ENCODE results near the gene ATP1B4.
"Not testable (repeated sequence)": the region's sequence is repeated elsewhere in the genome, so short reads cannot be mapped to it uniquely, and the experiment has no call there.

The ATP1B4 gene

GRCh38 chrX:120361764-120362305, at the start of gene ATP1B4:
Gene ATP1B4 (plus strand): TSS chrX:120362089. CDS start chrX:120362169, 80 bp downstream.
- DNase-seq (ENCODE audit: low read depth in 2 of 2, low spot score in 1 of 2) = no peak

GRCh38 chrX:120315776-120316175, 46.1 kb upstream of the ATP1B4 start:
- DNase-seq (ENCODE audit: low read depth in 2 of 2, low spot score in 1 of 2) = no peak

GRCh38 chrX:120316587-120317283, 45.2 kb upstream of the ATP1B4 start:
- DNase-seq (ENCODE audit: low read depth in 2 of 2, low spot score in 1 of 2) = no peak

GRCh38 chrX:120318411-120318810, 43.5 kb upstream of the ATP1B4 start:
- DNase-seq (ENCODE audit: low read depth in 2 of 2, low spot score in 1 of 2) = no peak

GRCh38 chrX:120321520-120322281, 40.2 kb upstream of the ATP1B4 start:
- no peak for DNase-seq (ENCODE audit: low read depth in 2 of 2, low spot score in 1 of 2)

GRCh38 chrX:120331116-120331515, 30.8 kb upstream of the ATP1B4 start:
- no peak for DNase-seq (ENCODE audit: low read depth in 2 of 2, low spot score in 1 of 2)

- DNase-seq (ENCODE audit: low read depth in 2 of 2, low spot score in 1 of 2) = no peak
Measured at GRCh38 chrX:120332394-120332793, 29.5 kb upstream of the ATP1B4 start.

GRCh38 chrX:120334151-120334550, 27.7 kb upstream of the ATP1B4 start:
- no peak for DNase-seq (ENCODE audit: low read depth in 2 of 2, low spot score in 1 of 2)

- no peak for DNase-seq (ENCODE audit: low read depth in 2 of 2, low spot score in 1 of 2)
Measured at GRCh38 chrX:120334603-120335002, 27.3 kb upstream of the ATP1B4 start.

- no peak for DNase-seq (ENCODE audit: low read depth in 2 of 2, low spot score in 1 of 2)
Measured at GRCh38 chrX:120335289-120335688, 26.6 kb upstream of the ATP1B4 start.

GRCh38 chrX:120336899-120337298, 25.0 kb upstream of the ATP1B4 start:
- no peak for DNase-seq (ENCODE audit: low read depth in 2 of 2, low spot score in 1 of 2)

- DNase-seq (ENCODE audit: low read depth in 2 of 2, low spot score in 1 of 2) = not testable (repeated sequence)
Measured at GRCh38 chrX:120344566-120344965, 17.3 kb upstream of the ATP1B4 start.

GRCh38 chrX:120350450-120351138, 11.3 kb upstream of the ATP1B4 start:
- no peak for DNase-seq (ENCODE audit: low read depth in 2 of 2, low spot score in 1 of 2)

GRCh38 chrX:120356084-120356483, 5.8 kb upstream of the ATP1B4 start:
- no peak for DNase-seq (ENCODE audit: low read depth in 2 of 2, low spot score in 1 of 2)

- no peak for DNase-seq (ENCODE audit: low read depth in 2 of 2, low spot score in 1 of 2)
Measured at GRCh38 chrX:120357186-120357585, 4.7 kb upstream of the ATP1B4 start.

- peak in 1 of 2 donors; percentile 3 for DNase-seq (ENCODE audit: low read depth in 2 of 2, low spot score in 1 of 2)
Measured at GRCh38 chrX:120358737-120359456, 3.0 kb upstream of the ATP1B4 start.

- DNase-seq (ENCODE audit: low read depth in 2 of 2, low spot score in 1 of 2) = peak; percentile 1 to 13
Measured at GRCh38 chrX:120365320-120365719, 3.4 kb downstream of the ATP1B4 start.

GRCh38 chrX:120365968-120366367, 4.1 kb downstream of the ATP1B4 start:
- no peak for DNase-seq (ENCODE audit: low read depth in 2 of 2, low spot score in 1 of 2)

- DNase-seq (ENCODE audit: low read depth in 2 of 2, low spot score in 1 of 2) = no peak
Measured at GRCh38 chrX:120366794-120367193, 4.9 kb downstream of the ATP1B4 start.

- no peak for DNase-seq (ENCODE audit: low read depth in 2 of 2, low spot score in 1 of 2)
Measured at GRCh38 chrX:120367402-120368109, 5.7 kb downstream of the ATP1B4 start.
